NCI-H446 treated with DMSO at 0.1 percent for 48 hours (cell line): ENCODE measurements around the gene MEST.
"Not testable (repeated sequence)": the region's sequence is repeated elsewhere in the genome, so short reads cannot be mapped to it uniquely, and the experiment has no call there.

Experiments used
- DNase-seq: peaks from one replicate; lab custom pipeline; 2025; lab: John Stamatoyannopoulos, UW

MEST gene

DNA sequence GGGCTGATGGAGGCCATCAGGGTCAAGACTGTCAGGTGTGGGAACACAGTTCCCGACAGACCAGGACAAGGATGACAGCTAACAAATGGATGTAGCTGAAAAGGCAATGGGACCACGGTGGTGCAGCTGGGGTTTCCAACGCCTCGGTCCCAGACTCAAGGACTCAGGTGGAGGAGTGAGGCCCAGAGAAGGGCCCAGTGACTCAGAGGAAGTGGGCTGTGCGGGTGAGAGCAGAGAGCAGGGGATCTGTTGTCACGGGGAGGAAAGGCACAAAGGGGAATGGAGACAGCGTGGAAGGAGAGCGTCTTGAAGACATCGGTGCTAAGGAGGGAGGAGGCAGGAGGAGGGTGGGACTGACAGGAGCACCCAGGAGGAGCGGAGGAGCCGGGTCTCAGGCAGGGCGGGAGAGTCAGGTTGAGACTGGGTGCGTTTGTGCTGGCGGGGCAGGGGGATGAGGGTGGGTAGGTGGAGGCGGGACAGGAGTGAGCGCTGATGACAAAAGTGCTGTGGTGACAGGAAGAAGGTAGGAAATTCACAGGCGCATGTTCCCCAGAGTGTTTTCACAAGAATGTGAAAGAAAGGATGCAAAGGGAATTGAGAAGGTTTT, 31.7 kb downstream of the MEST start:
- DNase-seq, result not testable (repeated sequence)

DNA sequence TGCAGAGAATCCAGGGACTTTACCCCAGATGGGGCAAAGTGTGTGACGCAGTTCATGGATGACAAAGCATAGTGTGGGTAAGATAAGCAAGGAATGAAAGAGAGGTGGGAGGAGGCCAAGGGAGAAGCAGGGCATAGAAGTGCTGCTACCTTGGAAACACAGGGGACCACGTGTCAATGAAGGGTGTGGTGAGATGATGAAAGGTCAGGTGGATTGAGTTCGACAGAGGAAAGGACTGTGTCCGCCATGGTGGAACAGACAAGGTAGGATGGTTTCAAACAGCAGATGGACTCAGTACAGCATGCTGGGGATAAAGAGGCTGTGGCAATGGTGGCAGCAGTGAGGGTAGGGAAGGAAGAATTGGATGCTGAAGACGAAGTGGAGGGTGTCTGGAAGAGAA, 32.7 kb downstream of the MEST start:
- DNase-seq, result no peak

DNA sequence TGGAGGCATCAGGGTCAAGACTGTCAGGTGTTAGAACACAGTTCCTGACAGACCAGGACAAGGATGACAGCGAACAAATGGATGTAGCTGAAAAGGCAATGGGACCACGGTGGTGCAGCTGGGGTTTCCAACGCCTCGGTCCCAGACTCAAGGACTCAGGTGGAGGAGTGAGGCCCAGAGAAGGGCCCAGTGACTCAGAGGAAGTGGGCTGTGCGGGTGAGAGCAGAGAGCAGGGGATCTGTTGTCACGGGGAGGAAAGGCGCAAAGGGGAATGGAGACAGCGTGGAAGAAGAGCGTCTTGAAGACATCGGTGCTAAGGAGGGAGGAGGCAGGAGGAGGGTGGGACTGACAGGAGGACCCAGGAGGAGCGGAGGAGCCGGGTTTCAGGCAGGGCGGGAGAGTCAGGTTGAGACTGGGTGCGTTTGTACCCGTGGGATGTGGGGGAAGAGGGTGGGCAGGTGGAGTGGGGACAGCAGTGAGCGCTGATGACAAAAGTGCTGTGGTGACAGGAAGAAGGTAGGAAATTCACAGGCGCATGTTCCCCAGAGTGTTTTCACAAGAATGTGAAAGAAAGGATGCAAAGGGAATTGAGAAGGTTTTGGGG, 36.0 kb downstream of the MEST start:
- not testable (repeated sequence) for DNase-seq

- no peak for DNase-seq
Measured at GRCh38 chr7:130529417-130529816, 37.5 kb downstream of the MEST start.

DNA sequence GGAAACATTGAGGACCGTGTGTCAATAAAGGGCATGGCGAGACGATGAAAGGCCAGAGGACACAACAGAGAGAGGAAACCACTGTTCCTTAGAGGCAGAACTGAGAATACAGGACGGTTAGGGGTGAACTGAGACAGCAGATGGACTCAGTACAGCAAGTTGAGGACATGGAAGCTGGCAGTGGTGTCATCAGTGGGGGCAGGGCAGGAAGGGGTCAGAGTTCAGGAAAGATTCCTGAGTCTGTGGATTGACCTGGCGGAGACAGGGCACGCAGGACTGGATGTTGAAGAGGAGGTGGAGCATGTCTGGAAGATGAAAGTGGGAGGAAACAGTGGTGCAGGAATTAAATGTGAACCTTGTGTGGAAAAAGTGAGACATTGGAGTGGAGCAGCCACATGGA, 46.0 kb downstream of the MEST start:
- not testable (repeated sequence) for DNase-seq

DNA sequence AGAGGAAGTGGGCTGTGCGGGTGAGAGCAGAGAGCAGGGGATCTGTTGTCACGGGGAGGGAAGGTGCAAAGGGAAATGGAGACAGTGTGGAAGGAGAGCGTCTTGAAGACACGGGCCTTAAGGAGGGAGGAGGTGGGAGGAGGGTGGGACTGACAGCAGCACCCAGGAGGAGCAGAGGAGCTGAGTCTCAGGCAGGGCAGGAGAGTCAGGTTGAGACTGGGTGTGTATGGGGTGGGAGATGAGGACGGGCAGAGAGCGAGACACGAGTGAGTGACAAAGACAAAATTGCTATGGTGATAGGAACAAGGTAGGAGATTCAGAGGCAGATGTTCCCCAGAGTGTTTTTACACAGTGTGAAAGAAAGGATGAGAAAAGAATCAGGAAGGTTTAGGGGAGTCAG, 49.4 kb downstream of the MEST start:
- DNase-seq, result not testable (repeated sequence)

- not testable (repeated sequence) for DNase-seq
Measured at GRCh38 chr7:130542297-130542696, 50.4 kb downstream of the MEST start.

- DNase-seq, result no peak
Measured at GRCh38 chr7:130543487-130544010, 51.7 kb downstream of the MEST start.

- DNase-seq, result no peak
Measured at GRCh38 chr7:130544356-130544755, 52.5 kb downstream of the MEST start.

DNA sequence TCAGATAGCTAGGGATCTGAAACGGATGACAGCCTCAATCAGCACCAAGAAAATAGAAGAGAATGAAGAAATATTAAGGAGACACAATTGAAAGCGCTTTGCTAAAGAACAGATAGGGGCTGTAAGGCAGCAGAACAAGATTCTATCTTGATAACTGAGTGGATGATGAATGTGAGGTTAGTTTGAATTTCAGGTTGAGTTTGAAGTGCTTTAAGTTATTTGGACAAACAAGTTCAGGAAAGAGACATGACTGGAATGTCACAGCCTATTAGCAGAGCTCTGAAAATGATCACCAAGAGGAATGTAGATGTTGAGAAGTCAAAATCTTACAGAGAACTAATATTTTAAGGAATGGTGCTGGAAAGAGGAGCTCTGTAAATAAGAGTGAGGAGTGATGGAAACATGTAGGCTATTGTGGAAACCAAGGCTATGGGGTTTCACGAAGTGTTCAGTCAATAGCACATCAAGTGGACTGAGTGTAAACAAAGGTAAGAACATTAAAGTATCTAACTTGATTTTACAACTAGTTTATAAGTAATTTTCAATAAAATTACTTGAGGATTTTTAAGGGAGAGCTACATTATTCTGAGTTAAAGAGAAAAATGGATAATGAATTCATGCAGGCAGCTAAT, 61.6 kb downstream of the MEST start:
- DNase-seq, result no peak

GRCh38 chr7:130554481-130554880, 62.6 kb downstream of the MEST start:
- no peak for DNase-seq
